ENCODE measurements around the gene ITGB8. TPM values are rescaled to one million over a fixed set of nuclear protein-coding genes. Genes with fewer than 3 reads are reported as not detected.

The ITGB8 gene
- total RNA-seq, 1 experiment from 2014 or later, result 2.4 TPM

GRCh38 chr7:20299647-20300312 is 30.9 kb upstream of the ITGB8 start:
- Histone ChIP-seq H3K4me1 (ENCODE audit: control insufficient read depth in 1 of 2, insufficient read depth in 2 of 2, low read length in 2 of 2) (no peaks in the 10 kb centered on the region), H3K4me3 (replicated peaks in 1 of 2; ENCODE audit: low read depth in 1 of 2, low read length in 2 of 2) (no peak overlapping the region), H4K20me1 (ENCODE audit: insufficient read depth) (no peaks in the 10 kb centered on the region), H3K27ac (ENCODE audit: low read depth, low read length) (no peak overlapping the region), H3K79me2 (ENCODE audit: insufficient read depth, low read length) (no peaks in the 10 kb centered on the region), H3K9me2 (ENCODE audit: insufficient read depth) (no peaks in the 10 kb centered on the region; the same call in 1 of the 2 replicates), H3K36me3 (ENCODE audit: control insufficient read depth in 1 of 2, insufficient read depth in 2 of 2, low read length in 2 of 2) (no peaks in the 10 kb centered on the region), H3K27me3 (ENCODE audit: insufficient read depth, low read length) (no peaks in the 10 kb centered on the region), H3K9ac (ENCODE audit: low read length) (no peak overlapping the region), H2AFZ (ENCODE audit: low read depth, low read length, poor library complexity, severe bottlenecking) (no peak overlapping the region), H3K9me3 (ENCODE audit: control insufficient read depth in 1 of 2, insufficient read depth in 1 of 2, low read depth in 1 of 2, low read length in 2 of 2) (no peaks in the 10 kb centered on the region; a peak in 1 of 4 replicates), H3K4me2 (ENCODE audit: low read length) (no peak overlapping the region)
- CTCF ChIA-PET, result interaction anchor here (0.9 to 1.6 kb wide), 2 partner anchors 12 to 102 kb away, joined by 3 to 4 read pairs; no protein-coding TSS in a partner anchor
- POLR2A ChIA-PET, result no interaction called here
- intact Hi-C loops (cut with micrococcal nuclease), result no loop called here
- TF ChIP-seq TCF7L2 (IDR thresholded peaks at IDR 0.05; ENCODE audit: borderline replicate concordance, extremely low read depth, insufficient read depth, insufficient read length), result no peak
- no peak for TF ChIP-seq POLR2AphosphoS5 (IDR thresholded peaks at IDR 0.05; ENCODE audit: low read depth, low read length)
- TF ChIP-seq ZNF274 (IDR thresholded peaks at IDR 0.05; ENCODE audit: low read depth, low read length), result no peak
- no peak for TF ChIP-seq CBX3 (IDR thresholded peaks at IDR 0.05; ENCODE audit: low read depth)
- TF ChIP-seq JUND (IDR thresholded peaks at IDR 0.05), result no peak
- RAD21 ChIA-PET (ENCODE audit: low non-redundant PET in 1 of 2, low total read pairs in 2 of 2, uncharacterized antibody in 2 of 2, unreplicated experiment in 2 of 2), result no interaction called here
- DNase-seq (ENCODE audit: low read depth, low spot score), result no peak
- no peak for ATAC-seq
- no TSS peak for BruUV-seq (replicated peaks)

- Histone ChIP-seq H3K4me3 (replicated peaks in 1 of 2; ENCODE audit: low read depth in 1 of 2, low read length in 2 of 2) (no peak overlapping the region), H3K4me2 (ENCODE audit: low read length) (no peak overlapping the region), H3K9ac (ENCODE audit: low read length) (no peak overlapping the region), H3K79me2 (ENCODE audit: insufficient read depth, low read length) (no peaks in the 10 kb centered on the region), H3K9me2 (ENCODE audit: insufficient read depth) (no peaks in the 10 kb centered on the region; the same call in 1 of the 2 replicates), H3K4me1 (ENCODE audit: control insufficient read depth in 1 of 2, insufficient read depth in 2 of 2, low read length in 2 of 2) (no peaks in the 10 kb centered on the region), H3K27me3 (ENCODE audit: insufficient read depth, low read length) (no peaks in the 10 kb centered on the region), H4K20me1 (ENCODE audit: insufficient read depth) (no peaks in the 10 kb centered on the region), H3K9me3 (ENCODE audit: control insufficient read depth in 1 of 2, insufficient read depth in 1 of 2, low read depth in 1 of 2, low read length in 2 of 2) (no peaks in the 10 kb centered on the region), H2AFZ (ENCODE audit: low read depth, low read length, poor library complexity, severe bottlenecking) (peak overlapping the region; percentile 90), H3K36me3 (ENCODE audit: control insufficient read depth in 1 of 2, insufficient read depth in 2 of 2, low read length in 2 of 2) (no peaks in the 10 kb centered on the region), H3K27ac (ENCODE audit: low read depth, low read length) (no peak overlapping the region)
- RAD21 ChIA-PET (ENCODE audit: low non-redundant PET in 1 of 2, low total read pairs in 2 of 2, uncharacterized antibody in 2 of 2, unreplicated experiment in 2 of 2), result no interaction called here
- intact Hi-C loops (cut with micrococcal nuclease), result no loop called here
- ATAC-seq, result no peak
- no peak for TF ChIP-seq EZH2phosphoT487 (IDR thresholded peaks at IDR 0.05; ENCODE audit: borderline replicate concordance)
- TF ChIP-seq EZH2 (IDR thresholded peaks at IDR 0.05), result no peak
- TF ChIP-seq YY1 (IDR thresholded peaks at IDR 0.05; ENCODE audit: extremely low read depth, insufficient replicate concordance, low read depth, low read length), result no peak
- TF ChIP-seq ZNF274 (IDR thresholded peaks at IDR 0.05; ENCODE audit: low read depth, low read length), result no peak
- no peak for TF ChIP-seq JUND (IDR thresholded peaks at IDR 0.05)
- no peak for TF ChIP-seq FOSL1 (IDR thresholded peaks at IDR 0.05; ENCODE audit: low read depth)
- no peak for TF ChIP-seq SIN3A (IDR thresholded peaks at IDR 0.05; ENCODE audit: low read depth)
- no peak for TF ChIP-seq ZBTB33 (IDR thresholded peaks at IDR 0.05; ENCODE audit: extremely low read depth, insufficient replicate concordance, low read length)
- no peak for TF ChIP-seq TCF7L2 (IDR thresholded peaks at IDR 0.05; ENCODE audit: borderline replicate concordance, extremely low read depth, insufficient read depth, insufficient read length)
- TF ChIP-seq ZFX (IDR thresholded peaks at IDR 0.05), result no peak
- no peak for TF ChIP-seq SP1 (IDR thresholded peaks at IDR 0.05; ENCODE audit: low read depth)
- TF ChIP-seq CBX3 (IDR thresholded peaks at IDR 0.05; ENCODE audit: low read depth), result no peak
- no peak for DNase-seq (ENCODE audit: low read depth, low spot score)
- POLR2A ChIA-PET, result no interaction called here
- no TSS peak for BruUV-seq (replicated peaks)
- CTCF ChIA-PET, result no interaction called here
These were observed 29.3 kb upstream of the ITGB8 start for GRCh38 chr7:20301311-20301939.
